A549 (cell line): ENCODE data around the gene USP20. TPM values are rescaled to one million over a fixed set of nuclear protein-coding genes. Genes with fewer than 3 reads are reported as not detected.

Source experiments
- ATAC-seq, 2 experiments: fragments of 200-7000 bp in 1 of 2; fragments of >200 bp in 1 of 2; cut with Nextera tagmentation in 1 of 2; cut with Tn5 transposase in 1 of 2; 3 replicates each; pipeline versions ENCODE4 v1.8.0 to v1.9.1; 2018 to 2020; ENCODE audit warnings: mild to moderate bottlenecking in 1 of 2, moderate library complexity in 1 of 2
- CTCF ChIA-PET: fragments of 300-600 bp; sonication (Branson Sonifier 250); formaldehyde crosslinking; extraction: SDS; loops from one replicate; lab custom pipeline; 2021; ENCODE audit warnings: antibody characterized with exemption, inconsistent platforms; lab: Yijun Ruan, JAX
- POLR2A ChIA-PET: fragments of 350-600 bp; formaldehyde crosslinking; extraction: SDS; loops from one replicate; lab custom pipeline; 2021; ENCODE audit warnings: antibody characterized with exemption, inconsistent platforms; lab: Yijun Ruan, JAX
- DNase-seq, 2 experiments: peaks; one replicate each; pipeline versions ENCODE4 v3.0.0 to v3.0.0-alpha.2; 2011 to 2016; ENCODE audit warnings: low read depth in 1 of 2, low spot score in 1 of 2
- FAIRE-seq: peaks from 2 replicates; lab custom pipeline; 2011; peaks lifted over from hg19 to GRCh38; lab: Jason Lieb, UNC
- H3K27ac ChIP-seq, 2 experiments: fragments of >200 bp; sonication (Bioruptor Twin); formaldehyde crosslinking; 3 replicates each; pipeline ENCODE4 v1.5.1; 2016 to 2017
- H3K4me1 ChIP-seq: fragments of >200 bp; sonication (Bioruptor Twin); formaldehyde crosslinking; 3 replicates; pipeline ENCODE4 v1.6.1; 2016
- H3K4me2 ChIP-seq: fragments of >200 bp; sonication (Bioruptor Twin); formaldehyde crosslinking; 3 replicates; pipeline ENCODE4 v1.6.1; 2016
- H3K4me3 ChIP-seq: fragments of >200 bp; sonication (Bioruptor Twin); formaldehyde crosslinking; 3 replicates; pipeline ENCODE4 v1.5.1; 2016
- H3K9me3 ChIP-seq: fragments of >200 bp; sonication (Bioruptor Twin); formaldehyde crosslinking; 3 replicates; pipeline ENCODE4 v1.6.1; 2016
- BCL3 ChIP-seq: fragments of >200 bp; sonication (Bioruptor Twin); formaldehyde crosslinking; IDR thresholded peaks from 3 replicates; pipeline ENCODE4 v1.6.1; 2016
- CHD2 ChIP-seq: fragments of 150-350 bp; IDR thresholded peaks from 2 replicates; pipeline ENCODE4 v1.6.1; 2014; ENCODE audit warnings: low read length; ENCODE audit not compliant: partially characterized antibody
- FOSB ChIP-seq: fragments of 250-450 bp; sonication (Bioruptor Pico); IDR thresholded peaks from 2 replicates; pipeline ENCODE4 v1.5.0; 2020; ENCODE audit warnings: mild to moderate bottlenecking, moderate library complexity
- FOSL2 ChIP-seq, 2 experiments: fragments of 450-650 bp in 1 of 2; fragments of >200 bp in 1 of 2; sonication (Bioruptor Twin) in 1 of 2; formaldehyde crosslinking; IDR thresholded peaks; 2 replicates each; pipeline versions ENCODE4 v1.5.0 to v1.6.1; 2016 to 2020; ENCODE audit warnings: mild to moderate bottlenecking in 1 of 2, moderate library complexity in 1 of 2
- FOXS1 ChIP-seq: fragments of 250-450 bp; sonication (Bioruptor Pico); IDR thresholded peaks from 2 replicates; pipeline ENCODE4 v1.5.0; 2020; ENCODE audit warnings: mild to moderate bottlenecking, moderate library complexity
- HDAC2 ChIP-seq: fragments of 200-600 bp; sonication (generic); IDR thresholded peaks from 2 replicates; pipeline ENCODE4 v1.6.1; 2016
- HEYL ChIP-seq: fragments of 250-450 bp; sonication (Bioruptor Pico); IDR thresholded peaks from 2 replicates; pipeline ENCODE4 v1.8.0; 2021; ENCODE audit warnings: mild to moderate bottlenecking, moderate library complexity
- HOXB13 ChIP-seq: fragments of 250-450 bp; sonication (Bioruptor Pico); IDR thresholded peaks from 2 replicates; pipeline ENCODE4 v1.5.0; 2020; ENCODE audit warnings: low read depth, mild to moderate bottlenecking, moderate library complexity
- JUN ChIP-seq, 2 experiments: fragments of >200 bp; sonication (Bioruptor Twin); formaldehyde crosslinking; IDR thresholded peaks; 2 replicates in 1 of 2; 3 replicates in 1 of 2; pipeline ENCODE4 v1.6.1; 2016 to 2017
- KDM1A ChIP-seq: fragments of 200-600 bp; sonication (generic); IDR thresholded peaks from 2 replicates; pipeline ENCODE4 v1.6.1; 2016; ENCODE audit warnings: low read depth, mild to moderate bottlenecking
- MAFK ChIP-seq: fragments of 450-650 bp; IDR thresholded peaks from 2 replicates; pipeline ENCODE4 v1.6.1; 2014; ENCODE audit not compliant: partially characterized antibody
- MAX ChIP-seq: IDR thresholded peaks from 2 replicates; pipeline ENCODE4 v1.6.1; 2012
- MYC ChIP-seq: IDR thresholded peaks from 2 replicates; pipeline ENCODE4 v1.6.1; 2012; ENCODE audit warnings: mild to moderate bottlenecking, inconsistent platforms, low read length, improper control_type of control experiment, borderline replicate concordance
- NFE2L2 ChIP-seq: fragments of 150-350 bp; conservative IDR thresholded peaks from 2 replicates; pipeline ENCODE4 v1.6.1; 2014; ENCODE audit warnings: low read length
- NPAS2 ChIP-seq: fragments of 250-450 bp; sonication (Bioruptor Pico); IDR thresholded peaks from 2 replicates; pipeline ENCODE4 v1.8.0; 2022; ENCODE audit warnings: mild to moderate bottlenecking, moderate library complexity, borderline replicate concordance
- PHF8 ChIP-seq: fragments of 200-600 bp; sonication (generic); IDR thresholded peaks from 2 replicates; pipeline ENCODE4 v1.6.1; 2016; ENCODE audit warnings: low read depth, mild to moderate bottlenecking, antibody characterized with exemption, moderate library complexity, borderline replicate concordance
- POLR2AphosphoS2 ChIP-seq: conservative IDR thresholded peaks from 2 replicates; pipeline ENCODE4 v1.6.1; 2012; ENCODE audit warnings: low read length, improper control_type of control experiment, inconsistent platforms
- RCOR1 ChIP-seq: fragments of 150-350 bp; IDR thresholded peaks from 2 replicates; pipeline ENCODE4 v1.6.1; 2014; ENCODE audit warnings: antibody characterized with exemption, low read length, low read depth
- REST ChIP-seq: fragments of 200-600 bp; sonication (generic); IDR thresholded peaks from 2 replicates; pipeline ENCODE4 v1.6.1; 2016; ENCODE audit warnings: antibody characterized with exemption, mild to moderate bottlenecking, moderate library complexity
- SREBF2 ChIP-seq: fragments of 450-650 bp; IDR thresholded peaks from 2 replicates; pipeline ENCODE4 v1.6.1; 2014; ENCODE audit warnings: mild to moderate bottlenecking, moderate library complexity
- TFCP2L1 ChIP-seq: fragments of 250-450 bp; sonication (Bioruptor Pico); IDR thresholded peaks from 2 replicates; pipeline ENCODE4 v1.5.0; 2021; ENCODE audit warnings: mild to moderate bottlenecking
- USF2 ChIP-seq: fragments of 450-650 bp; IDR thresholded peaks from 2 replicates; pipeline ENCODE4 v1.6.1; 2014; ENCODE audit warnings: antibody characterized with exemption
- ZFP36 ChIP-seq: fragments of 450-650 bp; IDR thresholded peaks from 2 replicates; pipeline ENCODE4 v1.6.1; 2014; ENCODE audit warnings: borderline replicate concordance; ENCODE audit not compliant: partially characterized antibody
- ZSCAN20 ChIP-seq: fragments of 250-450 bp; sonication (Bioruptor Pico); IDR thresholded peaks from 2 replicates; pipeline ENCODE4 v1.8.0; 2022; ENCODE audit warnings: mild to moderate bottlenecking, moderate library complexity
- WGBS: methylation state at CpG from one replicate; pipeline ENCODE4 v1.1.6; 2017; ENCODE audit errors: missing lambda C conversion rate; 5-methylcytosine and 5-hydroxymethylcytosine counted together
- polyA plus RNA-seq, 4 experiments: library from polyadenylated mRNA; depleted of rRNA in 3 of 4; stranded (reverse); fragments of >200 nt; fragmentation: RNase III in 1 of 4; extraction: RNeasy Plus Mini Kit Qiagen cat#74134 plus additional on column Dnase treatment in 1 of 4; gene quantifications; 2 replicates in 3 of 4; 3 replicates in 1 of 4; pipeline ENCODE4 v1.2.3, GENCODE V29; 2011 to 2017
- TF ChIP-seq, protein P1 (sequence below): fragments of 250-450 bp; sonication (Bioruptor Pico); IDR thresholded peaks from 2 replicates; pipeline ENCODE4 v1.5.0; 2020; ENCODE audit warnings: low read depth, mild to moderate bottlenecking, moderate library complexity
- TF ChIP-seq, protein P2 (sequence below): fragments of >200 bp; sonication (Bioruptor Twin); formaldehyde crosslinking; IDR thresholded peaks from 2 replicates; pipeline ENCODE4 v1.6.1; 2016

Gene USP20
- polyA plus RNA-seq, 2 of the 4 experiments (the other 2 are of a cell fraction), result 3.9 to 5.0 TPM

DNA sequence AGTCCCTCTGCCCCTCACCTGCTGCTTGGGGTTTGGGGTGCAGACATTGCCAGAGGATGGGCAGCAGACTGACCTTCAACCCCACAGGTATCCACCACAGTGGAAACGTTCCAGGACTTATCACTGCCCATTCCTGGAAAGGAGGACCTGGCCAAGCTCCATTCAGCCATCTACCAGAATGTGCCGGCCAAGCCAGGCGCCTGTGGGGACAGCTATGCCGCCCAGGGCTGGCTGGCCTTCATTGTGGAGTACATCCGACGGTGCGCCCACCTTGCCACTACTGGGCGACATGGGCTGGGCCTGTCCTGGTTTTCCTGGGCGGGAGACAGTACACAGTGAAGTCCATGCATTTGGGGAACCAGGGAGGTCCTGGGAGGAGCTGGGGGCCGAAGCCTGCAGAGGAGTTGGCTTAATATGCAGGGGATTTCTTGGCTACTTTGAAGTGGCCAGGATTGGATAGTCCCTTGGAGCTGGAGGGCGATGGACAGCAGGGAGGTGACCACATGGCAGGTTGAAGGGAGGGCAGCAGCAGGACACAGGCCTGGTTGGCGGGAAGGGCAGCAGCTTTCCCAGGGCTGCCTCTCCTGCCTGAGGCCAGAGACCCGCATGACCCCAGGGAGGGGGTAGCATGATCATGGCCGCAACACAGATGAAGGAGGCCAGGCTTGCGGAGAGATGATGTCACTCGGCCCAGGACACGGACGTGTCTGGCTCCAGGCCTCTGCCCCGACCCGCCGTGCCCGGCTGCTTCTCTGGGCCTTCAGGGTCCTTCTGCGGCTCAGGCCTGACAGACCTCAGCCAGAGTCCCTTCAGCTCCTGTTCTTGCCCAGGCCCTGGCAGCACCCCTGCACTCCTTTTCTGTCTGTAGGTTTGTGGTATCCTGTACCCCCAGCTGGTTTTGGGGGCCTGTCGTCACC, 34.6 kb downstream of the USP20 start (continued):
- TF ChIP-seq REST, result no peak
- no peak for TF ChIP-seq CHD2
- no peak for TF ChIP-seq RCOR1
- no peak for TF ChIP-seq MAX
- no peak for TF ChIP-seq MYC
- TF ChIP-seq KDM1A, result no peak
- TF ChIP-seq SREBF2, result no peak
- TF ChIP-seq, protein P1, sequence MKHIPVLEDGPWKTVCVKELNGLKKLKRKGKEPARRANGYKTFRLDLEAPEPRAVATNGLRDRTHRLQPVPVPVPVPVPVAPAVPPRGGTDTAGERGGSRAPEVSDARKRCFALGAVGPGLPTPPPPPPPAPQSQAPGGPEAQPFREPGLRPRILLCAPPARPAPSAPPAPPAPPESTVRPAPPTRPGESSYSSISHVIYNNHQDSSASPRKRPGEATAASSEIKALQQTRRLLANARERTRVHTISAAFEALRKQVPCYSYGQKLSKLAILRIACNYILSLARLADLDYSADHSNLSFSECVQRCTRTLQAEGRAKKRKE (CRISPR knock-in tag), result no peak
- no peak for TF ChIP-seq NFE2L2
- TF ChIP-seq HEYL, result no peak

DNA sequence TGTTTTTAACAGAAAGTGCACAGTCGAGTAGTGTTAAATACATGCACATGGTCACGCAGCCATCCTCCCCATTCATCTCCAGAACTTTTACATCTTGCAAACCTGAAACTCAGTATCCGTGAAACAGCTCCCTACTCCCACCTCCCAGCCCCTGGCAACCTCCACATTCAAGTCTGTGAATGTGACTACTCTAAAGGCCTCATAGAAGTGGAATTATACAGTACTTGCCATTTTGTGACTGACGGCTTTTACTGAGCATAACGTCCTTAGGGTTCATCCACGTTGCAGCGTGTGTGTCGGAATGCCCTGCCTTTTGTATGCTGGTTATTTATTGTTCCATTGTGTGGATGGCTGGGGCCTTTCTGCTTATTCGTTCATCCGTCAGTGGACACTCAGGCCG, 35.8 kb downstream of the USP20 start:
- POLR2A ChIA-PET, result no interaction called here
- FAIRE-seq (no peak), ATAC-seq (no peak), DNase-seq (no peak)
- Histone ChIP-seq H3K4me2 (no peak overlapping the region), H3K9me3 (no peaks in the 10 kb centered on the region), H3K4me3 (no peak overlapping the region), H3K27ac (no peak overlapping the region), H3K4me1 (no peaks in the 10 kb centered on the region)
- 91% methylated on average over 11 of the region's 11 CpGs for WGBS
- no peak for TF ChIP-seq HDAC2
- no peak for TF ChIP-seq NPAS2 (CRISPR knock-in tag)
- no peak for TF ChIP-seq JUN (IDR thresholded peaks at IDR 0.05)
- TF ChIP-seq BCL3, result no peak
- no peak for TF ChIP-seq MAFK
- no peak for TF ChIP-seq TFCP2L1 (CRISPR knock-in tag)
- CTCF ChIA-PET, result interaction anchor here (1.4 kb wide), 1 partner anchor 473 kb away, joined by 4 read pairs; no protein-coding TSS in a partner anchor

DNA sequence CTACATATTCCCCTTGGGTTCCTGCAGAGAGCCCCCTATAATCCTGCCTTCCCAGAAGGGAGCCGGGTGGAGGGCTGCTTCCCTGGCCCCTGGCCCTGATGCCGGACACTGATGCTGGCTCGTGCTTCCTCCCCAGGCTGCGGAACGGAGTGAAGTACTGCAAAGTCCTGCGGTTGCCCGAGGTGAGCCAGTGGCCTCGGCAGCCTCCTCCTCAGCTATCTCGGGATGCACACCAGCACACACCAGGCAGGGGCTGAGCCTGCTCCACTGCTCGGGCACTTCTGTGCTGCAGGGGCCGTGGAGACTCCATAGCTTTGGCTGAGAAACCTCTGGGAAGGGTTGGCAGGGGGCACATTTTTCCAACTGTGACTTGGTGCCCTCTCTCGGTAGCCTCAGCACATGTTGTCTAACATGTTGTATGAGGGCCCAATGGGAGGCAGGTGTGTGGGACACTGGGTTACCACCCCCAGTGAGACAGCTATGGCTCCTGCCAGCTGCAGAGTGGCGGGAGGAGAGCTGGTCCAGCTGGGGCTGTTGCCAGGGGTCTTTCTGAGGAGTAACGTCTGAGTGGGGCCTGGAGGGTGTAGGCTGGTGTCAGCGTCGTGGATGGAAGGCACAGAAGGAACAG, 38.4 kb downstream of the USP20 start:
- H3K4me1 ChIP-seq, result no peaks in the 10 kb centered on the region
- ATAC-seq (no peak), FAIRE-seq (no peak), DNase-seq (no peak)
- H3K4me2 ChIP-seq, result no peak overlapping the region
- ChIA-PET POLR2A (no interaction called here), CTCF (interaction anchor here (0.7 to 1.3 kb wide), 4 partner anchors 9 to 18 kb away, joined by 3 to 5 read pairs (median 4); no protein-coding TSS in a partner anchor)
- no peak overlapping the region for H3K27ac ChIP-seq
- H3K4me3 ChIP-seq, result no peak overlapping the region
- no peaks in the 10 kb centered on the region for H3K9me3 ChIP-seq
- WGBS, result 86% methylated on average over 15 of the region's 16 CpGs
- TF ChIP-seq USF2 (no peak), HOXB13 (CRISPR knock-in tag) (no peak), FOXS1 (no peak), ZFP36 (no peak), RCOR1 (no peak), POLR2AphosphoS2 (no peak), FOSB (no peak), FOSL2 (IDR thresholded peaks at IDR 0.05) (no peak), FOSL2 (CRISPR knock-in tag; IDR thresholded peaks at IDR 0.05) (no peak), PHF8 (no peak), SREBF2 (no peak), HEYL (no peak), ZSCAN20 (CRISPR knock-in tag) (no peak), KDM1A (no peak), NPAS2 (CRISPR knock-in tag) (no peak), HDAC2 (no peak)
- TF ChIP-seq, protein P2, sequence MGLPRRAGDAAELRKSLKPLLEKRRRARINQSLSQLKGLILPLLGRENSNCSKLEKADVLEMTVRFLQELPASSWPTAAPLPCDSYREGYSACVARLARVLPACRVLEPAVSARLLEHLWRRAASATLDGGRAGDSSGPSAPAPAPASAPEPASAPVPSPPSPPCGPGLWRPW, result no peak
